AG09319 (cell line): ENCODE measurements around the gene CDCA3.

ENCODE experiments used
- DNase-seq: peaks from one replicate; pipeline ENCODE4 v3.0.0-alpha.2; 2010; ENCODE audit warnings: low read depth; ENCODE audit errors: extremely low read depth
- CTCF ChIP-seq: IDR thresholded peaks from 2 replicates; pipeline ENCODE4 v1.5.1; 2011; ENCODE audit warnings: low read depth, mild to moderate bottlenecking, inconsistent platforms, low read length, moderate library complexity

The CDCA3 gene

GRCh38 chr12:6847676-6848075, 3.4 kb downstream of the CDCA3 start:
- no peak for DNase-seq
- no peak for TF ChIP-seq CTCF

GRCh38 chr12:6846316-6846869, 4.7 kb downstream of the CDCA3 start:
- no peak for DNase-seq
- TF ChIP-seq CTCF: no peak

- no peak for TF ChIP-seq CTCF
- DNase-seq: no peak
Measured at GRCh38 chr12:6845395-6845794, 5.7 kb downstream of the CDCA3 start.

GRCh38 chr12:6843118-6843902, 7.8 kb downstream of the CDCA3 start:
- DNase-seq: no peak
- TF ChIP-seq CTCF: no peak

- no peak for DNase-seq
- no peak for TF ChIP-seq CTCF
Measured at GRCh38 chr12:6842075-6842474, 9.0 kb downstream of the CDCA3 start.

- no peak for TF ChIP-seq CTCF
- DNase-seq: no peak
Measured at GRCh38 chr12:6840761-6841515, 10.1 kb downstream of the CDCA3 start, which contains the start of gene GNB3. Gene GNB3, plus strand, starts transcription at chr12:6840925. Its CDS starts 363 bp downstream, at chr12:6841288.

GRCh38 chr12:6840330-6840729, 10.8 kb downstream of the CDCA3 start:
- DNase-seq: no peak
- no peak for TF ChIP-seq CTCF
